T-cell (primary cell): ENCODE measurements around the gene MYOM3. TPM values are rescaled to one million over a fixed set of nuclear protein-coding genes. Genes with fewer than 3 reads are reported as not detected.

Source experiments
- ATAC-seq, 4 experiments: fragments of 200-7000 bp in 3 of 4; fragments of 150-1000 bp in 1 of 4; cut with Tn5 transposase; replicated peaks in 1 of 4; 1 replicate in 3 of 4; 2 replicates in 1 of 4; pipeline ENCODE4 v1.10.0; 2021; ENCODE audit warnings: moderate library complexity in 3 of 4, mild to moderate bottlenecking in 2 of 4, moderate number of reproducible peaks in 1 of 4
- CTCF ChIA-PET, 2 donors: fragments of 300-600 bp; sonication (Branson Sonifier 250); formaldehyde crosslinking; loops; one replicate each; lab custom pipeline; 2022; ENCODE audit warnings: antibody characterized with exemption in 2 of 2; lab: Charles Lee
- POLR2A ChIA-PET, 2 donors: fragments of 300-600 bp; sonication (Branson Sonifier 250); formaldehyde crosslinking; loops; one replicate each; lab custom pipeline; 2022; ENCODE audit warnings: antibody characterized with exemption in 2 of 2; lab: Charles Lee
- DNase-seq, 35 experiments: peaks; one replicate each; pipeline versions ENCODE4 v3.0.0 to v3.0.0-alpha.2; 2013 to 2023
- H3K27ac ChIP-seq: one replicate; pipeline ENCODE4 v1.5.1; 2013; ENCODE audit warnings: low read length
- H3K27me3 ChIP-seq, 2 experiments: replicated peaks in 1 of 2; 1 replicate in 1 of 2; 2 replicates in 1 of 2; pipeline versions ENCODE4 v1.6.1 to v1.7.0; 2013; ENCODE audit warnings: low read length in 1 of 2, mixed read lengths in 1 of 2; ENCODE audit not compliant: control insufficient read depth in 2 of 2, insufficient read depth in 2 of 2; ENCODE audit errors: extremely low read depth in 1 of 2
- H3K36me3 ChIP-seq, 2 donors: 1 replicate in 1 of 2; 2 replicates in 1 of 2; pipeline versions ENCODE4 v1.6.1 to v1.7.0; 2013; ENCODE audit warnings: low read length in 1 of 2; ENCODE audit not compliant: control insufficient read depth in 2 of 2, insufficient read depth in 1 of 2; ENCODE audit errors: extremely low read depth in 1 of 2
- H3K4me1 ChIP-seq, 2 experiments: 1 replicate in 1 of 2; 2 replicates in 1 of 2; pipeline versions ENCODE4 v1.6.1 to v1.7.0; 2013; ENCODE audit warnings: low read length in 2 of 2, mixed read lengths in 1 of 2; ENCODE audit not compliant: insufficient read depth in 2 of 2, control insufficient read depth in 1 of 2; ENCODE audit errors: extremely low read depth in 1 of 2
- H3K4me3 ChIP-seq, 2 donors: 1 replicate in 1 of 2; 2 replicates in 1 of 2; pipeline versions ENCODE4 v1.5.1 to v1.7.0; 2013; ENCODE audit warnings: mild to moderate bottlenecking in 2 of 2, low read length in 1 of 2, moderate library complexity in 1 of 2; ENCODE audit not compliant: control insufficient read depth in 1 of 2; ENCODE audit errors: extremely low read depth in 1 of 2
- H3K9me3 ChIP-seq: 2 replicates; pipeline ENCODE4 v1.7.0; 2013
- H3K27ac Mint-ChIP-seq, 2 donors: one replicate each; pipeline ENCODE4 v1.8.0; 2020 to 2021; ENCODE audit warnings: mild to moderate bottlenecking in 2 of 2, mixed read lengths in 2 of 2
- H3K27me3 Mint-ChIP-seq, 2 donors: one replicate each; pipeline ENCODE4 v1.8.0; 2021 to 2022; ENCODE audit warnings: mixed read lengths in 2 of 2
- H3K36me3 Mint-ChIP-seq: one replicate; pipeline ENCODE4 v1.8.0; 2021; ENCODE audit warnings: mixed read lengths
- H3K4me1 Mint-ChIP-seq, 3 donors: one replicate each; pipeline ENCODE4 v1.8.0; 2020 to 2022; ENCODE audit warnings: mixed read lengths in 3 of 3, mild to moderate bottlenecking in 1 of 3
- H3K4me3 Mint-ChIP-seq, 3 donors: one replicate each; pipeline ENCODE4 v1.8.0; 2020 to 2022; ENCODE audit warnings: mild to moderate bottlenecking in 3 of 3, mixed read lengths in 3 of 3, moderate library complexity in 3 of 3
- H3K9me3 Mint-ChIP-seq, 3 donors: one replicate each; pipeline ENCODE4 v1.8.0; 2020 to 2022; ENCODE audit warnings: mixed read lengths in 3 of 3
- WGBS: methylation state at CpG from one replicate; pipeline ENCODE4 v1.1.5; 2013; ENCODE audit warnings: missing lambda C conversion rate; ENCODE audit not compliant: insufficient coverage; 5-methylcytosine and 5-hydroxymethylcytosine counted together
- total RNA-seq, 35 experiments: library from RNA in 6 of 35; stranded (reverse) in 6 of 35; fragments of 120-200 nt in 1 of 35; gene quantifications; one replicate each; pipeline versions ENCODE4 v1.2.1 to v1.2.4 and lab custom pipeline; 2013 to 2026

MYOM3 gene
- total RNA-seq, 5 donors from 2014 or later (not counting 1 experiment from before 2014, with no cell fraction given) = not detected

GRCh38 chr1:24108334-24109165 is 3.4 kb downstream of the MYOM3 start:
- H3K4me1 ChIP-seq = peaks cover 0 to 10% of the 10 kb centered on the region in 2 experiments
- ATAC-seq (no peak), DNase-seq (no peak)
- H3K4me3 ChIP-seq = no peak overlapping the region
- no peak overlapping the region for H3K27ac ChIP-seq
- H3K27ac Mint-ChIP-seq = no peak overlapping the region
- H3K4me1 Mint-ChIP-seq = peaks cover 5 to 11% (median 11%) of the 10 kb centered on the region in 3 donors
- no peak overlapping the region for H3K4me3 Mint-ChIP-seq
- no peaks in the 10 kb centered on the region for H3K9me3 ChIP-seq
- H3K36me3 Mint-ChIP-seq = no peaks in the 10 kb centered on the region
- H3K36me3 ChIP-seq = no peaks in the 10 kb centered on the region
- 78% methylated on average over 14 of the region's 22 CpGs for WGBS
- peaks cover 5 to 16% of the 10 kb centered on the region in 2 donors for H3K27me3 Mint-ChIP-seq
- no peaks in the 10 kb centered on the region for H3K9me3 Mint-ChIP-seq
- H3K27me3 ChIP-seq = peaks cover 0 to 21% of the 10 kb centered on the region in 2 experiments
- CTCF ChIA-PET = interaction anchor here in 1 of 2 donors (0.6 kb wide), 1 partner anchor 10 kb away, joined by 7 read pairs; no protein-coding TSS in a partner anchor
- POLR2A ChIA-PET = no interaction called here

GRCh38 chr1:24107462-24108138 is 4.3 kb downstream of the MYOM3 start:
- Histone ChIP-seq H3K27ac (no peak overlapping the region), H3K27me3 (peaks cover 0 to 13% of the 10 kb centered on the region in 2 experiments), H3K4me3 (no peak overlapping the region), H3K4me1 (peaks cover 0 to 7% of the 10 kb centered on the region in 2 experiments), H3K36me3 (no peaks in the 10 kb centered on the region), H3K9me3 (no peaks in the 10 kb centered on the region)
- POLR2A ChIA-PET = no interaction called here
- H3K27me3 Mint-ChIP-seq = peaks cover 0 to 10% of the 10 kb centered on the region in 2 donors
- no peaks in the 10 kb centered on the region for H3K9me3 Mint-ChIP-seq
- H3K36me3 Mint-ChIP-seq = no peaks in the 10 kb centered on the region
- H3K4me1 Mint-ChIP-seq = peaks cover 4 to 6% (median 4%) of the 10 kb centered on the region in 3 donors
- ATAC-seq (no peak), DNase-seq (no peak)
- 79% methylated on average over 10 of the region's 18 CpGs for WGBS
- H3K27ac Mint-ChIP-seq = no peak overlapping the region
- CTCF ChIA-PET = no interaction called here
- no peak overlapping the region for H3K4me3 Mint-ChIP-seq

- H3K36me3 Mint-ChIP-seq = no peaks in the 10 kb centered on the region
- no peaks in the 10 kb centered on the region for H3K4me1 Mint-ChIP-seq
- ChIA-PET CTCF (interaction anchor here in 1 of 2 donors (0.6 kb wide), 1 partner anchor 1975 kb away, joined by 4 read pairs; no protein-coding TSS in a partner anchor), POLR2A (interaction anchor here in 1 of 2 donors (0.6 kb wide), 1 partner anchor 158 kb away, joined by 3 read pairs; no protein-coding TSS in a partner anchor)
- DNase-seq (no peak), ATAC-seq (no peak)
- Histone ChIP-seq H3K4me3 (no peak overlapping the region), H3K36me3 (no peaks in the 10 kb centered on the region), H3K4me1 (no peaks in the 10 kb centered on the region), H3K9me3 (no peaks in the 10 kb centered on the region), H3K27ac (no peak overlapping the region), H3K27me3 (peaks cover 0 to 3% of the 10 kb centered on the region in 2 experiments)
- no peaks in the 10 kb centered on the region for H3K9me3 Mint-ChIP-seq
- 92% methylated on average over 9 of the region's 19 CpGs for WGBS
- H3K27me3 Mint-ChIP-seq = no peaks in the 10 kb centered on the region
- H3K27ac Mint-ChIP-seq = no peak overlapping the region
- no peak overlapping the region for H3K4me3 Mint-ChIP-seq
Observed at GRCh38 chr1:24105368-24106160, 6.4 kb downstream of the MYOM3 start.

- no peak for DNase-seq
- ChIA-PET POLR2A (no interaction called here), CTCF (interaction anchor here in 1 of 2 donors (0.6 kb wide), 1 partner anchor 1976 kb away, joined by 4 read pairs; no protein-coding TSS in a partner anchor)
- H3K4me1 ChIP-seq = no peaks in the 10 kb centered on the region
- H3K9me3 ChIP-seq = no peaks in the 10 kb centered on the region
- peaks cover 0 to 3% of the 10 kb centered on the region in 2 experiments for H3K27me3 ChIP-seq
- no peaks in the 10 kb centered on the region for H3K36me3 ChIP-seq
- Mint-ChIP-seq H3K36me3 (no peaks in the 10 kb centered on the region), H3K4me1 (no peaks in the 10 kb centered on the region), H3K9me3 (no peaks in the 10 kb centered on the region), H3K27ac (no peak overlapping the region), H3K27me3 (no peaks in the 10 kb centered on the region), H3K4me3 (no peak overlapping the region)
- no peak overlapping the region for H3K27ac ChIP-seq
- no peak overlapping the region for H3K4me3 ChIP-seq
- 87% methylated on average over 5 of the region's 7 CpGs for WGBS
- ATAC-seq = no peak
Observed at GRCh38 chr1:24104854-24105253, 7.1 kb downstream of the MYOM3 start.

- peaks cover 0 to 3% of the 10 kb centered on the region in 2 experiments for H3K27me3 ChIP-seq
- Mint-ChIP-seq H3K36me3 (no peaks in the 10 kb centered on the region), H3K4me3 (no peak overlapping the region), H3K27ac (no peak overlapping the region), H3K9me3 (no peaks in the 10 kb centered on the region), H3K27me3 (no peaks in the 10 kb centered on the region), H3K4me1 (no peaks in the 10 kb centered on the region)
- no peaks in the 10 kb centered on the region for H3K4me1 ChIP-seq
- CTCF ChIA-PET = interaction anchor here in 1 of 2 donors (0.6 to 0.7 kb wide), 3 partner anchors 59 to 1045 kb away, joined by 3 to 5 read pairs (median 4); no protein-coding TSS in a partner anchor
- 80% methylated on average over 2 of the region's 3 CpGs for WGBS
- H3K4me3 ChIP-seq = no peak overlapping the region
- ATAC-seq (no peak), DNase-seq (no peak)
- no peaks in the 10 kb centered on the region for H3K9me3 ChIP-seq
- POLR2A ChIA-PET = no interaction called here
- H3K36me3 ChIP-seq = no peaks in the 10 kb centered on the region
- no peak overlapping the region for H3K27ac ChIP-seq
Observed at GRCh38 chr1:24103879-24104278, 8.1 kb downstream of the MYOM3 start.

- Mint-ChIP-seq H3K27me3 (no peaks in the 10 kb centered on the region), H3K36me3 (no peaks in the 10 kb centered on the region), H3K9me3 (no peaks in the 10 kb centered on the region), H3K4me3 (no peak overlapping the region), H3K27ac (no peak overlapping the region), H3K4me1 (no peaks in the 10 kb centered on the region)
- ChIA-PET CTCF (interaction anchor here in 1 of 2 donors (0.6 kb wide), 2 partner anchors 27 to 58 kb away, joined by 4 to 6 read pairs; no protein-coding TSS in a partner anchor), POLR2A (no interaction called here)
- WGBS = 40% methylated on average over 1 of the region's 3 CpGs
- Histone ChIP-seq H3K4me3 (no peak overlapping the region), H3K9me3 (no peaks in the 10 kb centered on the region), H3K36me3 (no peaks in the 10 kb centered on the region), H3K4me1 (no peaks in the 10 kb centered on the region), H3K27ac (no peak overlapping the region), H3K27me3 (peaks cover 0 to 3% of the 10 kb centered on the region in 2 experiments)
- ATAC-seq (no peak), DNase-seq (no peak)
Observed at GRCh38 chr1:24103408-24103807, 8.5 kb downstream of the MYOM3 start.
